Measurements from ENCODE around the gene CCDC17. TPM values are rescaled to one million over a fixed set of nuclear protein-coding genes. Genes with fewer than 3 reads are reported as not detected.

CCDC17 gene
- total RNA-seq, 4 donors from 2014 or later: 0.38 to 3.6 (median 2.4) TPM

DNA sequence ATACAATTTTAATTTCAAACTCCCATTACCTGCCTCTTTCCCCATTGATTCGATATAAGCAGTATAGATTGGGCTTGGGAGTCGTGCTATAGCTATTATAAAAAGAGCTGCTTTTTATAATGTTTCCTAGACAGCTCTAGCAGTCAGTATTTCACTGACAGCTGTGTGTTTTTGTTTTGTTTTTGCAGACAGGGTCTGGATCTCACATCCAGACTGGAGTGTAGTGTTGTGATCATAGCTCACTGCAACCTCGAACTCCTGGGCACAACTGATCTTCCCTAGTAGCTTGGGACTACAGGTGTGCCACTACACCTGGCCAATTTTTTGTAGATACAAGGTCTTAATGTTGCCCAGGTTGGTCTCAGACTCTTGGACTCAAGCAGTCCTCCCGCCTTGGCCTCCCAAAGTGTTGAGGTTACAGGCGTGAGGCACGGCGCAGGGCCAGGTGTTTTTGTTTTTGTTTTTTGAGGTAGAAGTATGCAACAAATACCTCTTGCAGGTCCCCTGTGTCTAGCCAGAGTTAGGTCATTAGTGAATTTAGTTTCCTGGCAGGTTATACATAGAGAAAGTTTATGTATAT lies 38.3 kb downstream of the CCDC17 start:
- intact Hi-C loops (cut with DNase I): no loop called here
- H3K4me1 ChIP-seq: peaks cover 21 to 57% (median 21%) of the 10 kb centered on the region in 3 donors
- 7 to 27% methylated on average over 6 to 7 of the region's 7 CpGs for WGBS, 2 donors
- H3K9me3 ChIP-seq: no peaks in the 10 kb centered on the region
- H3K27me3 ChIP-seq: no peaks in the 10 kb centered on the region
- no peak for DNase-seq
- H3K36me3 ChIP-seq: no peaks in the 10 kb centered on the region
- peak overlapping the region in 3 of 4 donors; percentile 2 to 97 (median 93) for H3K27ac ChIP-seq
- peak overlapping the region; percentile 81 to 98 (median 90) for H3K4me3 ChIP-seq
- TF ChIP-seq, protein P1, sequence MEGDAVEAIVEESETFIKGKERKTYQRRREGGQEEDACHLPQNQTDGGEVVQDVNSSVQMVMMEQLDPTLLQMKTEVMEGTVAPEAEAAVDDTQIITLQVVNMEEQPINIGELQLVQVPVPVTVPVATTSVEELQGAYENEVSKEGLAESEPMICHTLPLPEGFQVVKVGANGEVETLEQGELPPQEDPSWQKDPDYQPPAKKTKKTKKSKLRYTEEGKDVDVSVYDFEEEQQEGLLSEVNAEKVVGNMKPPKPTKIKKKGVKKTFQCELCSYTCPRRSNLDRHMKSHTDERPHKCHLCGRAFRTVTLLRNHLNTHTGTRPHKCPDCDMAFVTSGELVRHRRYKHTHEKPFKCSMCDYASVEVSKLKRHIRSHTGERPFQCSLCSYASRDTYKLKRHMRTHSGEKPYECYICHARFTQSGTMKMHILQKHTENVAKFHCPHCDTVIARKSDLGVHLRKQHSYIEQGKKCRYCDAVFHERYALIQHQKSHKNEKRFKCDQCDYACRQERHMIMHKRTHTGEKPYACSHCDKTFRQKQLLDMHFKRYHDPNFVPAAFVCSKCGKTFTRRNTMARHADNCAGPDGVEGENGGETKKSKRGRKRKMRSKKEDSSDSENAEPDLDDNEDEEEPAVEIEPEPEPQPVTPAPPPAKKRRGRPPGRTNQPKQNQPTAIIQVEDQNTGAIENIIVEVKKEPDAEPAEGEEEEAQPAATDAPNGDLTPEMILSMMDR (IDR thresholded peaks at IDR 0.05): no peak
- TF ChIP-seq POLR2A (IDR thresholded peaks at IDR 0.05): no peak

DNA sequence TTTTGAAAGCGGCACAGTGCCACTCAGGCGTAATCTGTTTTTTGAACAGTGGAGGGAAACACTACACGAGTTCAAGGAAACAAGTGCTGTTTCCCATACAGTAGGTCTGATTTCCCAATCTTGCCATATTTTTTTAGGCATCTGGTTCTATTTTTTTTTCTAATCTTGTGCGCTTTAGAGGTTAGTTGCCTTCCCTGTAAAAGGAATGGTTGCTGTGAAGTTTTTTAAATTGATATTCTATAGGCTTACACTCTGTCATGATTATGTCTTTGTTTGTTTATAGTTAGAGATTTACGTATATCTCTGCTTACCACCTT lies 38.8 kb downstream of the CCDC17 start:
- Histone ChIP-seq H3K4me1 (peaks cover 21 to 52% (median 21%) of the 10 kb centered on the region in 3 donors), H3K9me3 (no peaks in the 10 kb centered on the region), H3K27me3 (no peaks in the 10 kb centered on the region), H3K27ac (peak overlapping the region; percentile 90 to 98 (median 95)), H3K36me3 (no peaks in the 10 kb centered on the region), H3K4me3 (peak overlapping the region; percentile 81 to 98 (median 90))
- TF ChIP-seq, protein P1 (IDR thresholded peaks at IDR 0.05): no peak
- no peak for TF ChIP-seq POLR2A (IDR thresholded peaks at IDR 0.05)
- intact Hi-C loops (cut with DNase I): no loop called here
- no peak for DNase-seq
- 2 to 3% methylated on average over 5 of the region's 5 CpGs for WGBS, 2 donors

DNA sequence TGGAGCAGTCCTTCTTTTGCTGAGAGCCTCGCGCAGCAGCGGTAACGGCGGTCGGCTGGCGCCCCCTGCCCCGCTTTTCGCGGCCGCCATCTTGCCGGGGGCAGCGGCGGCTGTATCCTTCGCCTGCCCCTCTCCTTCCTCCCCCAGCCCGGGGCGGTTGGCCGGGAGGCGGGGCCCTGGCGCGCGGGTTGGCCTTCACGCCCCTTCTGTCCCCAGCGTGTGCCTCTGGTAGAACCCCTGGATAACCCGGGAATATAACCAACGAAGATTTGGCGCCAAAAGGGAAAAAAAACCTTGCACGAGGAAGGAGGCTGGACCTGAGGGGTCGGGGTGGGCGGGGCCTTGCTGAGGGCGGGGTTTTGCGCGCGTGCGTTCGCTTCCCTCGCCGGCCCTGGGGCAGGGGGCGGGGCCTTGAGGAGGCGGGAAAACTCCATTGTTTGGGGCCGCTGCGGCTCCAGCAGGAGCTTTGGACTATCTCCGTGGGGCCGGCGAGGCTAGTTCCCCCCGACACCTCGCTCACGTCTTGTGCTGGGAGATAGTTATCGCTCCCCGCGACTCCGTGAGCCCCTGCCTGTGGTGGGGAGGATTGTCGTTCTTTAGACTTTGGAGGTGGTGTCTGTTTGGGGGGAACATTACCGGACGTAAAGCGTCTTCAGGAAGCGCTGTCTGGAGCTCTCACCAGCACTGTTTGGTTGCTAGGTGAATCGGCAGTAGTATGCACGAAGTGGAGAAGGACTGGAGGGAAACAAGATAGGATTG lies 39.3 kb downstream of the CCDC17 start:
- Histone ChIP-seq H3K9me3 (no peaks in the 10 kb centered on the region), H3K27ac (peak overlapping the region; percentile 90 to 98 (median 95)), H3K36me3 (no peaks in the 10 kb centered on the region), H3K4me1 (peaks cover 17 to 47% (median 21%) of the 10 kb centered on the region in 3 donors), H3K4me3 (peak overlapping the region; percentile 81 to 98 (median 90)), H3K27me3 (no peaks in the 10 kb centered on the region)
- peak in 1 of 4 donors; percentile 27 for TF ChIP-seq POLR2A (IDR thresholded peaks at IDR 0.05)
- TF ChIP-seq, protein P1 (IDR thresholded peaks at IDR 0.05): no peak
- DNase-seq: peak; percentile 49
- 0 to 4% methylated on average over 6 to 16 of the region's 59 CpGs for WGBS, 2 donors
- intact Hi-C loops (cut with DNase I): no loop called here

DNA sequence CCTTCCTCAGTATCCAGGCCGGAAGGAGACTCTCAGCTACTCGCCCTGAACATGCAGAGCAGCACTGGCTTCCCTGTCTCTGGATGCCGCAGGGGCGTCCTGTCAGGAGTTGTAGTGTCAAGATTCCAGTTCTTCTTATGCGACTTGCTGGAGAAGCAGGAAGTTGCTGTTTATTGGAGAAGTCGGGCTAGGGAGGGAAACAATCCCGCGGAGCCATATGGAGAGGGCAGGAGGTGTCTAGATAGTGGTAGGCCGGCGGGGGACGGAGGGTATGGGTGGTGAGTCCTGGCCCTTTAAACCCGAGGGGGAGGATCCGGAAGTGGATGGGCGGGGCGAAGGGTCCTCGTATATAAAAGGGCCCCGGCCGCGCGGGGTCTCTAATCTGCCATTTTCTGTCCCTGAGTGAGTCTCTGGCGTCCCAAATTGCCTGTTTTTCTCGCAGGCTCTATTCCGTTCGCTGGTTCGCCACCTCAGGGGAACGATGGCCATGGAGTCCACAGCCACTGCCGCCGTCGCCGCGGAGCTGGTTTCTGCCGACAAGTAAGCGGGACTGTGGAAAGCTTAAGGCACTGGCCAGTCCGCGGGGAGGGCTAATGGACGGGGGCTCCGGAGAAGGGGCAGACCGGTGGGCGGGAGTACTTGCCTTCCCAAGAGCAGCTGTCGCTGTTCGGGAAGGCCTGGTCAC lies 40.0 kb downstream of the CCDC17 start, which contains the start of gene NASP:
TSS of gene NASP (plus strand) at position 376 of the 685 bp plus-strand sequence. CDS start at position 482, 106 bp downstream.
- Histone ChIP-seq H3K4me1 (peaks cover 15 to 44% (median 21%) of the 10 kb centered on the region in 3 donors), H3K27me3 (no peaks in the 10 kb centered on the region), H3K27ac (peak within 1 kb of the TSS; percentile 90 to 98 (median 95)), H3K36me3 (no peaks in the 10 kb centered on the region), H3K4me3 (peak within 1 kb of the TSS; percentile 81 to 98 (median 90)), H3K9me3 (no peaks in the 10 kb centered on the region)
- WGBS, 2 donors: 0% methylated on average over 16 to 17 of the region's 41 CpGs
- TF ChIP-seq POLR2A (IDR thresholded peaks at IDR 0.05): peak in 2 of 4 donors; percentile 75 to 88
- TF ChIP-seq, protein P1 (IDR thresholded peaks at IDR 0.05): peak in 1 of 6 experiments; percentile 3
- intact Hi-C loops (cut with DNase I): no loop called here
- DNase-seq: peak; percentile 66

All from esophagus squamous epithelium (tissue), 5 donors.